GM18502 (cell line): Measurements from ENCODE around the gene TREM1.
"Not testable (repeated sequence)": the region's sequence is repeated elsewhere in the genome, so short reads cannot be mapped to it uniquely, and the experiment has no call there.

Experiments
- ATAC-seq: cut with Tn5 transposase; IDR thresholded peaks from one replicate; pipeline ENCODE4 v1.9.1; 2021; ENCODE audit warnings: mild to moderate bottlenecking; ENCODE audit not compliant: unreplicated experiment, poor library complexity

The TREM1 gene

DNA sequence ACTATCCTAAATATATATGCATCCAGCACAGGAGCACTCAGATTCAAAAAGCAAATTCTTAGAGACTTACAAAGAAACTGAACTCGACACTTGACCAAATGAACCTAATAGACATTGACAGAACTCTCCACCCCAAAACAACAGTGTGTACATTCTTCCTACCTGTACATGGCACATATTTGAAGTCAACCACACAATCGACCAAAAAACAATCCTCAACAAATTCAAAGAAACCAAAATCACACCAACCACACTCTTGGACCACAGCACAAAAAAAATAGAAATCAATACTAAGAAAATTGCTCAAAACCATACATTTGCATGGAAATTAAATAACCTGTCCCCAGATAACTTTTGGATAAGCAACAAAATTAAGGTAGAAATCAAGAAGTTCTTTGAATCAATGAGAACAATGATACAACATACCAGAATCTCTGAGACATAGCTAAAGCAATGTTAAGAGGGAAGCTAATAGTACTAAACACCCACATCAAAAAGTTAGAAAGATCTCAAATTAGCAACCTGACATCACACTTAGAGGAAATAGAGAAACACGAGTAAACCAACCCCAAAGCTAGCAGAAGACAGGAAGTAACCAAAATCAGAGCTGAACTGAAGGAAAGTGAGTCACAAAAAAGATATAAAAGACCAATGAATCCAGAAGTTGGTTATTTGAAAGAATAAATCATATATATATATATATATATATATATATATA lies 12.5 kb upstream of the TREM1 start:
- no peak for ATAC-seq

DNA sequence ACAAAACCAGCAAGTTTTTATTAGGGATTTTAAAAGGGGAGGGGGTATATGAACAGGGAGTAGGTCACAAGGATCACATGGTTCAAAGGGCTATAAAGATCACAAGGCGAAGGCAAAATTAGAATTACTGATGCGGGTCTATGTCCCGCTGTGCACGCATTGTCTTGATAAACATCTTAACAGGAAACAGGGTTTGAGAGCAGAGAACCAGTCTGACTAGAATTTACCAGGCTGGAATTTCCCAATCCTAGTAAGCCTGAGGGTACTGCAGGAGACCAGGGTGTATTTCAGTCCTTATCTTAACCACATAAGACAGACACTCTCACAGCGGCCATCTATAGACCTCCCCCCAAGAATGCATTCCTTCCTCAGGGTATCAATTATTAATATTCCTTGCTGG lies 10.8 kb upstream of the TREM1 start:
- not testable (repeated sequence) for ATAC-seq

DNA sequence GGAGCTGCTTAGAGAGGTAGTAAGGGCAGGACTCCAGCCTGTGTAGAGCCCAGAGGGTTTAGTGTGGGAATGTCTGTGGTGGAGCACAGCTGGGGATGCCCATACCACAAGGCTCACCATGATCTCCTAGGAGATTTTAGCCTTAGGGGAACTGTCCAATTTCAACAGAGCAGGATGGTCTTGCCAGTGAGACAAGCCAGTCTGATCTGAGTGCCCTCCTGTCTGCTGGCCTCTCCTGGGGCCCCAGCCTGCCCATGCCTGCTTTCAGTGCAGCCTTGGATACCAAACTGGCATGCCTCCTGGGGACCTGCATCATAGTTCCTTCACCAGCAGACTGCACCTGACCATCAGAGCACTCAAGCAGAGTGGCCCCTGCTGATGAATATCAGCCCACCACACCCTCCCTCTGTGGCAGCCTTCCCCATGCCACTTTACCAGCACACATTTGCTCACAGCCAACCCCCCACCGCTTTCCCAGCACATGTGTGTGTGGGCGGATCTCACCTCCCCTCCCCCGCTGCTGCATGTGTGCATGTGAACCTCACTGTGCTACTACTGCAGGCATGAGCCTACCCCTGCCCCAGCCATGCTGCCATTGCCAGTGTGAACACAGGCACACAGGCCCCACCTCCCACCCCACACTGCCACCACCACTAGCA lies 7.9 kb upstream of the TREM1 start:
- ATAC-seq: no peak

DNA sequence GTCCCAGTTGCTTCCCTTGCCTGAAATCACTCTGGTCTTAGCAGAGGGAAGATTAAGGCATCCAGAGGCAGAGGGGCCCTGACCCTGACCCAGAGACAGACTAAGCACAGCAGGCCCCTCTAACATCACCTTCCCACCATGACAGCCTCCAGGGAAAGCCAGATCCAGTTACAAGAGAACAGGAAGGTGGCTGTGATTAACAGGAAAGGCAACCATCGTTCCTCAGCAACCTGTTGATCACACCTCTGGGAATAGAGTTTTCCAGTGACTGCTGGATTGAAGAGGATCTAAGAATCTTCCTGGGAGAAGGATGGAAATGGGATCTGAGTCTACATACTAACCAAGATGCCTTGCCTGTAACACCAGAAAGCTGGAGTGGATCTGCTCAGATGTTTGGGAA lies 5.2 kb upstream of the TREM1 start:
- no peak for ATAC-seq

DNA sequence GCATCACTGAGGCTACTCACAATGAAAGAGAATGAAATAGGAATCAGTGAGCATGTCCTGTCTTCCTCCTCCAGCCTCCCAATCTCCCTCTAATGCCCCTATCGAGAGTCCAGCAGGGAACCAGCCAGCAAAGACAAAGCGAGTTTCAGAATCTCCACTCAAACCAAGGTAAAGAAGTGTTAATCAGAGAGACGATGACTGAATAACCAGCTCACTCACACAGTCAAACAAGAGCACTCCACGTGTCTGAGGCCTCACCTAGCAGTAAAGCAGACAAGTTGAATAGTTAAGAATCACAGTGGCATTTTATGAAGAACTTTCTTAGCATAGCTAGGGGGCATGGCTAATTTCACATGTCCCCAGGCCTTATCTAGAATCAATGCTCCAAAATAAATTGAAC lies 3.3 kb upstream of the TREM1 start:
- no peak for ATAC-seq

DNA sequence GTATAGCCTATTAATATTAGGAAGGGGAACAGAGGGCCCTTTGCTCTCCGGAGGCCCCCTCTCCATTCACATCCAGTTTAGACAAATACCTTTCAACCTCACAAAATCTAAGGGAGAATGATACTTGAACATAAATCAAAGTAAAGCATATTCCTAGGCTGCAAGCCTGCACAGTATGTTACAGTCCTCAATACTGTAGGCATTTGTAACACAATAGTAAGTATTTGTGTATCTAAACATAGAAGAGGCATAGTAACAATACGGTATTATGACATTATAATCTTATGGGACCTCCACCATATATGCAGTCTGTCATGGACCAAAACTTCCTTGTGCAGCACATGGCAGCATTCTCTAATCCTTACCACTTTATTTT lies 2.3 kb upstream of the TREM1 start:
- ATAC-seq: no peak

- peak; percentile 57 for ATAC-seq
These were observed 1.7 kb upstream of the TREM1 start for GRCh38 chr6:41288030-41288753.

GRCh38 chr6:41284726-41285125 lies 1.8 kb downstream of the TREM1 start:
- no peak for ATAC-seq

DNA sequence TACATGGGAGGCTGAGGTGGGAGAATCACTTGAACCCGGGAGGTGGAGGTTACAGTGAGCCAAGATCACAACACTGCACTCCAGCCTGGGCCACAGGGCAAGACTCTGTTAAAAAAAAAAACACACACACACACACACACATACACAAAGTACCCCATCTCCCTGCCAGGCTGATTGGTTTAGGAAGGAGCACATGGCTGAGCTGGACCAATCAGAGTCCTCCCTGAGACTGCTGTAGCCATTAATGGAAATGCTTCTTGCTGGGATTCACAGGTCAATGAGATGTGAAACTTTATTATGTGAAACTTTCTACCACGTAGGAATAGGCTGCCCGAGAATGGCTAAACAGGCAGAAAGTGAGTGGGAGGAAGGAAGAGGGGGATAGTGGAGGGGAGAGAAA lies 2.9 kb downstream of the TREM1 start:
- no peak for ATAC-seq

DNA sequence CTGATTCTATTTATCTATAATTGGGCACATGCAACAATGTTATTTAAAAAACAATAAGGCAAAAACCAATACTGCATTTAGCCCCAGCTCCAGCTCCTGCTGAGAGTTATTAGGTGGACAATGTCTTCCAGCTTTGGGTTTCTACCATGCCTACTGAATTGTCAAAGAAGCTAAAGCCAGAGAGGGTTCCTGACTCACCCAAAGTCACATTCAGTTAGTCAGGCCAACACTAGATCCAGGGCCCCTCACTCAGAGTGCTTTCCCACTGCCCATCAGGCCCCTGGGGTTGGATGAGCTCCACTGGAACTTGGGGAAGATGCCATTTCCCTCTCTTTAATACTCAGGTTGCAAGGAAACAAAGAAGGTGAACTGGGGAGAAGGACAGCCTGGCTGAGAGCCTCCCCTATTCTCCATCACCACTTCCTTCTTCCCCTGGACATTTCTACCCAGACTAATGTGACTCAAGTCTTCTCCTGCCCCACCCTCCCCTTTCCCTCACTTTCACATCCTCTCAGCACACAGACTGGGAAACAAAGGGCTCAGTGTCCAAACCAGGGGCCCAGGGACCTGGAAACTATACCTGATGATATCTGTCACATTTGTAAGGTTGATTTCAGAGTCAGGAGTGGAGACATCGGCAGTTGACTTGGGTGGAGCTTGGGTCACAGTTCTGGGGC lies 6.0 kb downstream of the TREM1 start:
- no peak for ATAC-seq

- no peak for ATAC-seq
These were observed 7.6 kb downstream of the TREM1 start for GRCh38 chr6:41278699-41279405.

- no peak for ATAC-seq
These were observed 8.9 kb downstream of the TREM1 start for GRCh38 chr6:41277605-41278004.

DNA sequence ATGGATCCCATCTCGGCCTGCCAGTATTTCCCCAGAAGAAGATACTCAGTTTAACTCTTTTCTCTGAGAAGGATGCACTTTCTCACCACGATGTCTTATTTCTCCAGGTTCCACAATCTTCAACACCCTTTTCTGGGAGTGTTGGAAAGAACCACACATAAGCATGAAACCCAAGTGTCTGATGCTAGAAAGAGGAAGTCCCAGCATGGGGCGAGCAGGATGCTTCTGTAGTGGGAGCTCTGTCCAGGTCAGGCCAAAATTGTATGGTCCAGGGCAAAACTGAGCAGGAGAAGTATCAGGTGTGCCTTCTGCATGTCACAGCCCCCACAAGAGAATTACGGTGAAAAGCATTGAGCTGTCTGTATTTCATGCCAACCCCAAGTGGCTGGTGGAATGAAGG lies 11.0 kb downstream of the TREM1 start:
- no peak for ATAC-seq

GRCh38 chr6:41274256-41274655 lies 12.2 kb downstream of the TREM1 start:
- ATAC-seq: no peak

DNA sequence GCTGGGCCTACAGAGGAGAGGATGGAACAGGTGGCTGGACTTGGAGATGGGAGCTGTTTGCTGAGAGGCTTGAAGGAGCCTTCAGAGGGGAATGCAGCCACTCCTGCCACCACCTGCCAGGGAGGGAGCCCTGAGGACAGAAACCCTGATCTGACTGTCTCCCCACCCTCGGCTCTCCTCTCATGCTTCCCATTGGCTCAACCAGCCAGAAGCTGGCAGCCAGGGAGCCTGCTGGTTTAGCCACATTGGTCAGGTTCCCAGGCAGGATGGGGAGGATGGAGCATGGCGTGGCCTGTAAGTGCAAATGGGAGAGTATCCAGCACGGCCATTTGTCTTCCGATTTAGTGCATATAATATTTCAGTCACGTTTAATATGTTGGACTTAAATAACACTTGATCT lies 12.8 kb downstream of the TREM1 start:
- no peak for ATAC-seq

- ATAC-seq: no peak
These were observed 13.8 kb downstream of the TREM1 start for GRCh38 chr6:41272591-41273240.

DNA sequence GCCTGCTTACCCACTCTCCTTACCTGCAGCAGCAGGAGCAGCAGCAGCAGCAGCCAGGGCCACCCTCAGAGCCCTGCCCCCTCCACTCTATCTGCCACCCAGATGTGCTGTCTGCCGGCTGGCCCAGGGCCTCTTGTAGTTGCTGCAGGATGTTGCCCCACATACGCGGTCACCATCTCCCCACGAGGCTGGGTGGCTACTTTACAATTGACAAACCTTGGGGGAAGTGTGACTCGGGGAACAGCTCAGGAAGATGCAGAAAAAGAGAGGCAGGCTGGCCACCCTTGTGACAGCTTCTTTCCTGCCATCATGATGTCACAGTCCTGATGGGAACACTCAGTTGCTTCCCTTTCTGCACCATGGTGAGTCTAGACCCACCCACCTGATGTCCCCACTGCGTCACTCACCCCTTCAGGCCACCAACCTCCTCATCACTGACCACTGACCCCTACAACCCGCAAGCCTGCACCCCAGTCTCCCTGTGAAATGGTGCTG lies 14.5 kb downstream of the TREM1 start:
- ATAC-seq: no peak

GRCh38 chr6:41269716-41270115 lies 16.8 kb downstream of the TREM1 start:
- no peak for ATAC-seq

DNA sequence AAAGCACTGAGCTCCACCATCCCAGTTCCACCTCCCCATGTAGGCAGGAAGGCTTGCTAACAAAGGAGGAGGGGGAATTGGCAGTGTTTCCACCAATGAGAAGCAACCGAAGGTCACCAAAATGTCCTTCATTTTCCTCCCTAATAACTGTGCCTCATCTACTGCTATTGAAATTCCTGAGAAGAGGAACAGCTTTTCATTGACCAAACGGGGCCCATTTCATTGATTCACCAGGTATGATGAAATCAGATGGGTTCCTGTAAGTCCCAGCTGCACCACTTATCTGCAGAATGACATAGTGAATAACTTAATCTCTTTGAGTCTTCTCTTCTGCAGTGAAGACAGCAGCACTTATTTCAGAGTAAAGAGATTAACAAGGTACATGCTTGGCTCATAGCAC lies 17.3 kb downstream of the TREM1 start:
- ATAC-seq: no peak

DNA sequence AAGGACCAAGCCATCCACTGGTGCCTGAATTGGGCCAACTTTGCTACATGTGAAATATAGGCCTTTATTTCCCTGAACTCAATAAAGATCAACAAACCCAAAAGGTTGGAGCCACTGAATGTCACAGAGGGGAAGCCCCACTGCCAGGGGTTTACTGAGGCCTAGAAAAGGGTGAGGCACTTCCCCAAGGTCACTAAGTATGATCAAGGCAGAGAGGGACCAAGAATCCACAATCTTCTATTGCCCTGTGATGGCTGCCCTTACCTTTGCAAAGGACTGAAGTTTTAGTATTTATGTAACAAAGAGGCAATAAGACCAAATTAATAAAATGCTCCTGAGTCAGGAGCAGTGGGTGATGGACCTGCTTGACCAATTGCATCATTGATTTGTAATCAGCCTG lies 18.0 kb downstream of the TREM1 start:
- ATAC-seq: no peak
